Neural progenitor cell (in vitro differentiated cells): Measurements from ENCODE around the gene FAM3B. TPM values are rescaled to one million over a fixed set of nuclear protein-coding genes. Genes with fewer than 3 reads are reported as not detected.
A peak's percentile ranks its signal among the peaks of the same experiment; 100 is the strongest.

Experiments used
- DNase-seq: peaks from one replicate; pipeline ENCODE4 v3.0.0-alpha.2; 2016; ENCODE audit warnings: low spot score
- H2AFZ ChIP-seq: fragments of 200-600 bp; sonication (generic); replicated peaks from 2 replicates; pipeline ENCODE4 v1.6.1; 2016; ENCODE audit warnings: antibody characterized with exemption
- H3F3A ChIP-seq: fragments of 200-600 bp; sonication (generic); 2 replicates; pipeline ENCODE4 v1.6.1; 2016; ENCODE audit warnings: antibody characterized with exemption, low read depth
- H3K27ac ChIP-seq: fragments of 200-600 bp; sonication (generic); 2 replicates; pipeline ENCODE4 v1.5.1; 2016; ENCODE audit warnings: mild to moderate bottlenecking
- H3K27me3 ChIP-seq: fragments of 200-600 bp; sonication (generic); 2 replicates; pipeline ENCODE4 v1.6.1; 2016; ENCODE audit warnings: mild to moderate bottlenecking, moderate library complexity
- H3K36me3 ChIP-seq: fragments of 200-600 bp; sonication (generic); 2 replicates; pipeline ENCODE4 v1.5.1; 2016
- H3K4me1 ChIP-seq: fragments of 200-600 bp; sonication (generic); 2 replicates; pipeline ENCODE4 v1.6.1; 2016; ENCODE audit warnings: mixed run types
- H3K4me2 ChIP-seq: fragments of 200-600 bp; sonication (generic); 2 replicates; pipeline ENCODE4 v1.6.1; 2016
- H3K4me3 ChIP-seq: fragments of 200-600 bp; sonication (generic); 2 replicates; pipeline ENCODE4 v1.5.1; 2016
- H3K79me2 ChIP-seq: fragments of 200-600 bp; sonication (generic); 2 replicates; pipeline ENCODE4 v1.6.1; 2016; ENCODE audit warnings: low read depth
- H3K9ac ChIP-seq: fragments of 200-600 bp; sonication (generic); 2 replicates; pipeline ENCODE4 v1.6.1; 2016
- H3K9me3 ChIP-seq: fragments of 200-600 bp; sonication (generic); 2 replicates; pipeline ENCODE4 v1.5.1; 2016; ENCODE audit warnings: low read depth
- H4K20me1 ChIP-seq: fragments of 200-600 bp; sonication (generic); 2 replicates; pipeline ENCODE4 v1.6.1; 2016; ENCODE audit warnings: low read depth
- H3K27ac Mint-ChIP-seq: 3 replicates; pipeline ENCODE4 v1.8.0; 2021; ENCODE audit warnings: mixed read lengths
- H3K27me3 Mint-ChIP-seq: 2 replicates; pipeline ENCODE4 v1.8.0; 2022; ENCODE audit warnings: low read depth, mild to moderate bottlenecking, inconsistent platforms, moderate library complexity, mixed read lengths; ENCODE audit not compliant: insufficient read depth
- H3K36me3 Mint-ChIP-seq: 3 replicates; pipeline ENCODE4 v1.8.0; 2021; ENCODE audit warnings: mixed read lengths
- H3K4me1 Mint-ChIP-seq: 3 replicates; pipeline ENCODE4 v1.8.0; 2021; ENCODE audit warnings: mixed read lengths
- H3K4me3 Mint-ChIP-seq: 3 replicates; pipeline ENCODE4 v1.8.0; 2021; ENCODE audit warnings: mild to moderate bottlenecking, moderate library complexity, mixed read lengths
- H3K9me3 Mint-ChIP-seq: 3 replicates; pipeline ENCODE4 v1.8.0; 2020; ENCODE audit warnings: mixed read lengths
- EZH2 ChIP-seq: fragments of 200-600 bp; sonication (generic); IDR thresholded peaks from 2 replicates; pipeline ENCODE4 v1.6.1; 2017; ENCODE audit warnings: antibody characterized with exemption, mild to moderate bottlenecking, moderate library complexity
- EZH2phosphoT487 ChIP-seq: fragments of 200-600 bp; sonication (generic); IDR thresholded peaks from 2 replicates; pipeline ENCODE4 v1.6.1; 2017; ENCODE audit warnings: antibody characterized with exemption
- total RNA-seq: library from RNA; depleted of rRNA; stranded (reverse); fragments of >200 nt; gene quantifications from 2 replicates; pipeline ENCODE4 v1.2.3, GENCODE V29; 2015; ENCODE audit warnings: low replicate concordance
- TF ChIP-seq, protein P1 (sequence below): fragments of 200-600 bp; sonication (generic); IDR thresholded peaks from 2 replicates; pipeline ENCODE4 v1.5.1; 2017; ENCODE audit warnings: antibody characterized with exemption, mild to moderate bottlenecking

Gene FAM3B
- total RNA-seq, 1 donor from 2014 or later = not detected

- DNase-seq = no peak
- Histone ChIP-seq H3K27ac (no peak overlapping the region), H3K9me3 (no peaks in the 10 kb centered on the region), H3K36me3 (no peaks in the 10 kb centered on the region), H3K27me3 (peaks cover 7% of the 10 kb centered on the region), H2AFZ (no peak overlapping the region), H3K4me3 (no peak overlapping the region), H3F3A (no peaks in the 10 kb centered on the region), H3K9ac (no peak overlapping the region), H3K4me1 (no peaks in the 10 kb centered on the region), H4K20me1 (no peaks in the 10 kb centered on the region), H3K79me2 (no peaks in the 10 kb centered on the region), H3K4me2 (no peak overlapping the region)
- Mint-ChIP-seq H3K4me3 (no peak overlapping the region), H3K9me3 (no peaks in the 10 kb centered on the region), H3K4me1 (no peaks in the 10 kb centered on the region), H3K27me3 (no peaks in the 10 kb centered on the region), H3K27ac (no peak overlapping the region), H3K36me3 (no peaks in the 10 kb centered on the region)
- TF ChIP-seq EZH2phosphoT487 (no peak), EZH2 (no peak)
- TF ChIP-seq, protein P1, sequence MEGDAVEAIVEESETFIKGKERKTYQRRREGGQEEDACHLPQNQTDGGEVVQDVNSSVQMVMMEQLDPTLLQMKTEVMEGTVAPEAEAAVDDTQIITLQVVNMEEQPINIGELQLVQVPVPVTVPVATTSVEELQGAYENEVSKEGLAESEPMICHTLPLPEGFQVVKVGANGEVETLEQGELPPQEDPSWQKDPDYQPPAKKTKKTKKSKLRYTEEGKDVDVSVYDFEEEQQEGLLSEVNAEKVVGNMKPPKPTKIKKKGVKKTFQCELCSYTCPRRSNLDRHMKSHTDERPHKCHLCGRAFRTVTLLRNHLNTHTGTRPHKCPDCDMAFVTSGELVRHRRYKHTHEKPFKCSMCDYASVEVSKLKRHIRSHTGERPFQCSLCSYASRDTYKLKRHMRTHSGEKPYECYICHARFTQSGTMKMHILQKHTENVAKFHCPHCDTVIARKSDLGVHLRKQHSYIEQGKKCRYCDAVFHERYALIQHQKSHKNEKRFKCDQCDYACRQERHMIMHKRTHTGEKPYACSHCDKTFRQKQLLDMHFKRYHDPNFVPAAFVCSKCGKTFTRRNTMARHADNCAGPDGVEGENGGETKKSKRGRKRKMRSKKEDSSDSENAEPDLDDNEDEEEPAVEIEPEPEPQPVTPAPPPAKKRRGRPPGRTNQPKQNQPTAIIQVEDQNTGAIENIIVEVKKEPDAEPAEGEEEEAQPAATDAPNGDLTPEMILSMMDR = no peak
Observed at GRCh38 chr21:41282412-41282811, 34.2 kb upstream of the FAM3B start.

- no peaks in the 10 kb centered on the region for H3K4me1 ChIP-seq
- no peaks in the 10 kb centered on the region for H3K79me2 ChIP-seq
- H3K4me3 ChIP-seq = no peak overlapping the region
- H3K4me1 Mint-ChIP-seq = no peaks in the 10 kb centered on the region
- DNase-seq = peak; percentile 81
- no peak overlapping the region for H3K27ac ChIP-seq
- no peak overlapping the region for H3K27ac Mint-ChIP-seq
- H3K36me3 Mint-ChIP-seq = no peaks in the 10 kb centered on the region
- peaks cover 7% of the 10 kb centered on the region for H3K27me3 ChIP-seq
- H3K9me3 Mint-ChIP-seq = no peaks in the 10 kb centered on the region
- H3K27me3 Mint-ChIP-seq = no peaks in the 10 kb centered on the region
- H3K4me2 ChIP-seq = no peak overlapping the region
- H3K9me3 ChIP-seq = no peaks in the 10 kb centered on the region
- H3K36me3 ChIP-seq = no peaks in the 10 kb centered on the region
- no peaks in the 10 kb centered on the region for H3F3A ChIP-seq
- H3K4me3 Mint-ChIP-seq = no peak overlapping the region
- no peak overlapping the region for H3K9ac ChIP-seq
- H4K20me1 ChIP-seq = no peaks in the 10 kb centered on the region
- TF ChIP-seq EZH2phosphoT487 (no peak), EZH2 (no peak)
- TF ChIP-seq, protein P1 = peak; percentile 80
- peak overlapping the region; percentile 45 for H2AFZ ChIP-seq
Observed at GRCh38 chr21:41283211-41283818, 33.3 kb upstream of the FAM3B start.

GRCh38 chr21:41289431-41289830 lies 27.2 kb upstream of the FAM3B start:
- Histone ChIP-seq H3K4me2 (no peak overlapping the region), H3F3A (no peaks in the 10 kb centered on the region), H4K20me1 (no peaks in the 10 kb centered on the region), H3K4me3 (no peak overlapping the region), H3K9me3 (peaks cover 3% of the 10 kb centered on the region), H3K36me3 (no peaks in the 10 kb centered on the region), H2AFZ (no peak overlapping the region), H3K27ac (no peak overlapping the region), H3K9ac (no peak overlapping the region), H3K27me3 (no peaks in the 10 kb centered on the region), H3K79me2 (no peaks in the 10 kb centered on the region), H3K4me1 (no peaks in the 10 kb centered on the region)
- no peaks in the 10 kb centered on the region for H3K4me1 Mint-ChIP-seq
- no peak overlapping the region for H3K4me3 Mint-ChIP-seq
- peak; percentile 59 for DNase-seq
- H3K27ac Mint-ChIP-seq = no peak overlapping the region
- TF ChIP-seq, protein P1 = no peak
- TF ChIP-seq EZH2 = no peak
- no peak for TF ChIP-seq EZH2phosphoT487
- H3K36me3 Mint-ChIP-seq = no peaks in the 10 kb centered on the region
- H3K9me3 Mint-ChIP-seq = peaks cover 8% of the 10 kb centered on the region
- no peaks in the 10 kb centered on the region for H3K27me3 Mint-ChIP-seq
